ENCODE data around the gene MEMO1. TPM values are rescaled to one million over a fixed set of nuclear protein-coding genes. Genes with fewer than 3 reads are reported as not detected.

Gene MEMO1
- polyA plus RNA-seq, 1 experiment, result 64.5 TPM

DNA sequence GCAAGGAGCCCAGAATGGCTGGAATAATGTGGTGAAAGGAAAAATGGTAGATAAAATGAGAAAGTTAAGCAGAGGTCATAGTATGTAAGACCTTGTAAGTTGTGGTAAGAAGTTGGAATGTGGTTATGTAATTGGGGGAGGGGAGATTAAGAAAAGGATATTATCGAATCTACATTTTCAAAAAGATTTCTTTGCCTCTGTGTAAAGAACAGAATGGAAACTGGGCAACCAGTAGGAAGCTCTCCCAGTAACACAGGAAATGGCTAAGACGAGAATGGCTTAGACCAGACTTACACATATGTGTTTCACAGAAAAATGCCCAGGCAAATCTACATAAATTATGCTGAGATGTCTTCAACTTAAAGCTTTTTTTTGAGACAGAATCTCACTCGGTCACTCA, 13.2 kb downstream of the MEMO1 start:
- H3K27ac ChIP-seq (ENCODE audit: low read depth, low read length), result no peak overlapping the region
- H3K27me3 ChIP-seq (ENCODE audit: control insufficient read depth, insufficient read depth, low read length), result no peaks in the 10 kb centered on the region
- ChIA-PET CTCF (interaction anchor here (0.5 kb wide), 1 partner anchor 659 kb away, joined by 4 read pairs; no protein-coding TSS in a partner anchor), POLR2A (no interaction called here)
- TF ChIP-seq CTCF (IDR thresholded peaks at IDR 0.05; ENCODE audit: low read depth, low read length), result no peak
- no peaks in the 10 kb centered on the region for H3K9me3 ChIP-seq (ENCODE audit: control insufficient read depth, insufficient read depth, low read length)
- no peak for DNase-seq (ENCODE audit: low read depth, low spot score)
- H3K4me3 ChIP-seq (ENCODE audit: low read depth, low read length), result no peak overlapping the region

DNA sequence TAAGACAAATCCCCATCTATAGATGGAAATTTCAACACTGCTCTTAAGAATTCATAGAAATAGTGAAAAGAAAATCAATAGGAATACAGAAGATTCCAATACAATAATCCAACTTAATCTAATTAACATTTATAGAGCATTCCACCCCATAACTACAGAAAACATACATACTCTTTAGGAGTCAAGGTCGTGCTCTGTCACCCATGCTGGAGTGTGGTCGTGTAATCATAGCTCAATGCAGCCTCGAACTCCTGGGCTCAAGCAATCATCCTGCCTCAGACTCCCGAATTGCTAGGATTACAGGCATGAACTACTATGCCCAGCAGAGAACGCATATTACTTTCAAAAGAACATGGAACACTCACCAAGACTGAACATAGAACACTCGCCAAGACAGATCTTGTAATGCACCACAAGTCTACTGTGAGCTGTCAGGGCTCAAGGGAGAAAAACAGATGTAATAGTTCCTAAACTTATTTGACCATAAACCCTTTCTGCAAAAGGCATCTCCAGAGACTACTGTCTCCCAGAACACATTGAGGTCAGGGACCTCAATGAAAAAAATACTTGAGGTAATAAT, 14.1 kb downstream of the MEMO1 start:
- ChIA-PET POLR2A (no interaction called here), CTCF (no interaction called here)
- H3K27ac ChIP-seq (ENCODE audit: low read depth, low read length), result no peak overlapping the region
- no peak overlapping the region for H3K4me3 ChIP-seq (ENCODE audit: low read depth, low read length)
- no peak for TF ChIP-seq CTCF (IDR thresholded peaks at IDR 0.05; ENCODE audit: low read depth, low read length)
- H3K27me3 ChIP-seq (ENCODE audit: control insufficient read depth, insufficient read depth, low read length), result no peaks in the 10 kb centered on the region
- no peak for DNase-seq (ENCODE audit: low read depth, low spot score)
- no peaks in the 10 kb centered on the region for H3K9me3 ChIP-seq (ENCODE audit: control insufficient read depth, insufficient read depth, low read length)

- Histone ChIP-seq H3K27ac (ENCODE audit: low read depth, low read length) (no peak overlapping the region), H3K4me3 (ENCODE audit: low read depth, low read length) (no peak overlapping the region), H3K27me3 (ENCODE audit: control insufficient read depth, insufficient read depth, low read length) (no peaks in the 10 kb centered on the region), H3K9me3 (ENCODE audit: control insufficient read depth, insufficient read depth, low read length) (no peaks in the 10 kb centered on the region)
- ChIA-PET POLR2A (no interaction called here), CTCF (no interaction called here)
- TF ChIP-seq CTCF (IDR thresholded peaks at IDR 0.05; ENCODE audit: low read depth, low read length), result no peak
- no peak for DNase-seq (ENCODE audit: low read depth, low spot score)
Observed at GRCh38 chr2:31992934-31993333, 17.9 kb downstream of the MEMO1 start.

- Histone ChIP-seq H3K27me3 (ENCODE audit: control insufficient read depth, insufficient read depth, low read length) (no peaks in the 10 kb centered on the region), H3K9me3 (ENCODE audit: control insufficient read depth, insufficient read depth, low read length) (no peaks in the 10 kb centered on the region), H3K4me3 (ENCODE audit: low read depth, low read length) (no peak overlapping the region), H3K27ac (ENCODE audit: low read depth, low read length) (no peak overlapping the region)
- POLR2A ChIA-PET, result no interaction called here
- DNase-seq (ENCODE audit: low read depth, low spot score), result no peak
- CTCF ChIA-PET, result no interaction called here
- no peak for TF ChIP-seq CTCF (IDR thresholded peaks at IDR 0.05; ENCODE audit: low read depth, low read length)
Observed at GRCh38 chr2:31992025-31992579, 18.7 kb downstream of the MEMO1 start.

DNA sequence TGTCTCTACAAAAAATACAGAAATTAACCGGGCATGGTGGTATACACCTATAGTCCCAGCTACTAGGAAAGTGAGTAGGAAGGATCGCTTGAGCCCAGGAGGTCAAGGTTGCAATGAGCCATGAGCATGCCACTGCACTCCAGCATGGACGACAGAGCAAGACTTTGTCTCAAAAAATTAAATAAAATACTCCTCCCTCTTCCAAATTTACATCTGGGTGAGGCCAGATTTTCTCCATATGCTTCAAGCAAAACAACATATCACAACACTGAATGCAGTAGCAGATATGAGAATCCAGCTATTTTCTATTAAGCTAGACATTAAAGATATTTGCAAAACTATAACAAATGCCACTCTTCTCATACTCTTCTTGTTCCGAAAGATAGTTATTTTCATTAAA, 20.9 kb downstream of the MEMO1 start:
- ChIA-PET POLR2A (interaction anchor here (0.7 kb wide), 1 partner anchor 19 kb away, joined by 3 read pairs; no protein-coding TSS in a partner anchor), CTCF (interaction anchor here (0.6 kb wide), 1 partner anchor 1116 kb away, joined by 7 read pairs; no protein-coding TSS in a partner anchor)
- H3K9me3 ChIP-seq (ENCODE audit: control insufficient read depth, insufficient read depth, low read length), result no peaks in the 10 kb centered on the region

More for the DNA sequence above, 20.9 kb downstream of the MEMO1 start:
- DNase-seq (ENCODE audit: low read depth, low spot score), result no peak
- no peak overlapping the region for H3K4me3 ChIP-seq (ENCODE audit: low read depth, low read length)
- no peak for TF ChIP-seq CTCF (IDR thresholded peaks at IDR 0.05; ENCODE audit: low read depth, low read length)
- H3K27ac ChIP-seq (ENCODE audit: low read depth, low read length), result no peak overlapping the region
- H3K27me3 ChIP-seq (ENCODE audit: control insufficient read depth, insufficient read depth, low read length), result no peaks in the 10 kb centered on the region
